Measurements from ENCODE around the gene MCM5. TPM values are rescaled to one million over a fixed set of nuclear protein-coding genes. Genes with fewer than 3 reads are reported as not detected.
"Not testable (repeated sequence)": the region's sequence is repeated elsewhere in the genome, so short reads cannot be mapped to it uniquely, and the experiment has no call there.

The MCM5 gene
- 11.9 TPM for total RNA-seq

GRCh38 chr22:35399678-35400500 lies at the start of gene MCM5:
TSS of gene MCM5 (plus strand) at chr22:35400140. CDS start at chr22:35400439, 299 bp downstream.
- peak; percentile 95 for DNase-seq

GRCh38 chr22:35350539-35351503 lies 49.1 kb upstream of the MCM5 start:
- peak; percentile 81 for DNase-seq

DNA sequence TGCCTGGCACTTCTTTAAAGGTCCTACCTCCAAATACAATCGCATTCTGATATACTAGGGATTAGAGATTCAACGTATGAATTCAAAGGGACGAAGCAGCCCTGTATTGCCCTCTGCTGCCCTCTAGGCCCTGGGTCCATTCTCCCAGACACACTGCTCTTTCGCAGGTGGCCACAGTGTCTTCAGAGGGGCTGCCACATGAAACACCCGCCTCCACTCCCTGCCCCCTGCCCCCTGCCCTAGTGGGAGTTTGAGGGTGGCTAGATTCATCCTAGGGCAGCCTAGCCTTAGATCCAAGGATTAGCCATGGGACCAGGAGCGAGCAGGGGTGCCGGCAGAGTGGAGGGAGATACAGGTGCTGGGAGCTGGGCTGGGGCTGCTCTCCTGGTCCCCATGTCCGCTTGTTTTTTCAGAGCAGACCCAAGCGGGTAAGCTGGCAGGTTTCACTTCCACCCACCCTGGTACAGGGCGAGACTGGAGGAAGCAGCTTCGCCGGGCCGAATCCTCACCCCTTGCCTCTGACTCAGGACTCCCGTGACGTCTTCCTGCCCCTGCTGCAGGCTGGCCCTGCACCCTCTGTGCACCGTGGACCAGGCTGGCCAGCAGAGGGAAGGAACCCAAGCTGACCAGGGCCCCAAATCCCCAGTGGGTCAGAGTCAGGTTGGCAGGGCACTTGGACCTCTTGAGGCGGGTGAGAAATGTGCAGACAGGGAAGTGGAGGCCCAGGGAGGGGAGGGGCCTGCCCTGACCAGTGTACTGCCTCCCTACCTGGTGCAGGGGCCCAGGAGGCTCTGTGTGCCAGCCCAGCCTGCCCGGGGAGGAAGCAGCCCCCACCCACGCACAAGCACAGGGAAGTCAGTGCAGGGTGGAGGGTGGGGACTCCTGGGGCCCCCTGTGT lies 47.5 kb upstream of the MCM5 start:
- no peak for DNase-seq

DNA sequence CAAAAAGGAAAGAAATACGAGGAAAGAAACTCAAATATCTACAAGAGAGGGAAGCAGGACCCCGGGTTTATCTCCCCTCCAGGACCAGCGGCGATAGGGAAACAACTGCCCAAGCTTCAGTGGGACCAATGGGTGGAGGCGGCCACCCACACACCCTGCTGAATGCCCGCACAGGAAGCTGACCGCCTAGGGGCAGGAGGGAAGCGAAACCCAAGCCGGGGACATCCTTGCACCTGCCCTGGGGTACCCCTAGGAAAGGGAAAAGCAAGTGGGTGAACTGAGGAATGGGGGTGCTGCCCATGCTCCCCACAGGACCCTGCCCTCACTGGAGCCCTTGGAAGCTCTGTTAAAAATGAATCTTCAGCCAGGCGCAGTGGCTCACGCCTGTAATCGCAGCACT lies 46.6 kb upstream of the MCM5 start:
- no peak for DNase-seq

GRCh38 chr22:35354068-35354467 lies 45.9 kb upstream of the MCM5 start:
- DNase-seq, result no peak

DNA sequence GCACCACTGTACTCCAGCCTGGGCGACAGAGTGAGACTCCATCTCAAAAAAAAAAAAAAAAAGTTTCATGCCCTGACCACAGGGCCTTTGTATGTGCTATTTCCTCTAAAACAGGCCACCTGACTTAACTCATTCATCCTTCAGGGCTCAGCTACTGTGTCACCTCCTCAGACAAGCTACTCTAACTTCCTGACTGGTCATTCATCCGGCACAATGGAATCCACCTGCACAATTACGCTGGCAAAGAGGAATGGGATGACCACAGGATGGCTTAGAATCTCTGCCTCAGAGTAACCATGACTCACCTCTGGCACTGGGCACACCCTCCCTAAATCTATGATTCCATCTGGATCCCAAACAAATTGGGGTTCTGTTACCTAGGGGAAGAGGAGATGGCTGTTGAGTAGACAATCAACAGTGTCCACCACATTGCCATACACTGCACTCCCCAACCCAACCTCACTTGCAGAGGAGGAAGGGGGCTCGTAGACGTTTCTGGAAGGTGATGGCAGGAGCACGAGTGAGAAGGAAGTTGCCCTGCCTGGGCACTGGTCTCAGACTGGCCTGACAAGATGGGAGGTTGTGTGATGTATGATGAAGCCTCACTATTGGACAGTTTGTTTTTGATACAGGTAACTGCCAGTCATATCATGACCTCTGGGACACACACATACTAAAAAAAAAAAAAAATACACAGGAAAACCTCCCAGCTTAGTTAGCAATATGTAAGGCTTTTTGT lies 41.9 kb upstream of the MCM5 start:
- no peak for DNase-seq

- no peak for DNase-seq
Measured at GRCh38 chr22:35359380-35360065, 40.4 kb upstream of the MCM5 start.

DNA sequence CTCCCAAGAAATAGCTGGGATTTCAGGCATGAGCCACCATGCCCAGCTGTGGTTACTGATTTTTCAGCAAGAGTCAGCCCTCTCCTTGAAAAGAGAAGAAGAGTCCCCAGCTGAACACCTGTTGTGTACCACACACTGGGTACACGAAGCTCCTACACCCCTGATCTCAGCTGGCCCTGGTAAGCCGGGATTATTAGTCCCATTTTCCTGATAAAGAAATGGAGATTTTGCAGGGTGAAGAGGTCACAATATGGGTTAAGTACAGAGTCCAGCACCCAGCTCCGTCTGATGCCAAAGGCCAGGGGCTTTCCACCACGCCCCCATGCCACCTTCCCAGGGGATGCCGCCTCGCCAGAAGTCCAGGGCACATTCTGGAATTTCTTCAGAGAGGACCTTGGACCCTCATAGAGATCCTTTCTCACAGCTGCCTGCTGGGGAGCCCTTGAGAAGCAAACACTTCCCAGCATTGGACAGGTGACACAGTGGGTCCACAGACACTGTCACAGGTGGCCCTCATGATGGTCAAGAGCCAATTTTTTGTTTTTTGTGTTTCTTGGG lies 38.9 kb upstream of the MCM5 start:
- DNase-seq, result no peak

DNA sequence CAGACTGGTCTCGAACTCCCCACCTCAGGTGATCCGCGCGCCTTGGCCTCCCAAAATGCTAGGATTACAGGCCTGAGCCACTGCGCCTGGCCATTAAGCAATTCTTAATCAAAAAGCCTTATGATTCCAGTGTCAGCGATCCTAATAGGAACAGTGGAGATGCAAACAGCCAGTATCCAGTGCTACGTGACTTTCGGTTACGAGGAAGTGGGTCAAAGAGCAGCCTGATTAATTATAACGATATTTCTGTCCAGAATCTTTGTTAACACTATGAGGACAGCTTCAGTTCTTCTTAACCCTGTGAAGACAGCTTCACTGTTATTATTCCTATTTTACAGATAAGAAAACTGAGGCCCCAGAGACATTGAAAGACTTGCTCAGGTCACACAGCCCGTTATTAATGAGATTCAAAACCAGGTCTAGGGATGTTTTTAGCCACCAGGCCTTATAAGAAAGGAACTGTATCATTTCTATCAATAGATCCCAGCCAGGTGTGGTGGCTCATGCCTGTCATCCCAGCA lies 36.3 kb upstream of the MCM5 start:
- DNase-seq, result no peak

DNA sequence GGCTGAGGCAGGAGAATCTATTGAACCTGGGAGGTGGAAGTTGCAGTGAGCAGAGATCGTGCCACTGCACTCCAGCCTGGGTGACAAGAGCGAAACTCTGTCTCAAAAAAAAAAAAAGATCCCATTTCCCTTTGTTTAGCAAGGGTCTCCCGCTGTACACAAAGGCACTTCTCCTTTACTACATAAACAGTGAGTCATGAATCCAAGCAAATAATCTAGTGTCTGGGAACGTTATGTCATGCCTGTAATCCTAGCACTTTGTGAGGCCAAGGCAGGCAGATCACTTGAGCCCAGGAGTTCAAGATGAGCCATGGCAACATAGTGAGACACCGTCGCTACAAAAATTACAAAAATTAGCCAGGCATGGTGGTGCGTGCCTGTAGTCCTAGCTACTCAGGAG lies 35.7 kb upstream of the MCM5 start:
- not testable (repeated sequence) for DNase-seq

- no peak for DNase-seq
Measured at GRCh38 chr22:35367331-35367886, 32.5 kb upstream of the MCM5 start.

DNA sequence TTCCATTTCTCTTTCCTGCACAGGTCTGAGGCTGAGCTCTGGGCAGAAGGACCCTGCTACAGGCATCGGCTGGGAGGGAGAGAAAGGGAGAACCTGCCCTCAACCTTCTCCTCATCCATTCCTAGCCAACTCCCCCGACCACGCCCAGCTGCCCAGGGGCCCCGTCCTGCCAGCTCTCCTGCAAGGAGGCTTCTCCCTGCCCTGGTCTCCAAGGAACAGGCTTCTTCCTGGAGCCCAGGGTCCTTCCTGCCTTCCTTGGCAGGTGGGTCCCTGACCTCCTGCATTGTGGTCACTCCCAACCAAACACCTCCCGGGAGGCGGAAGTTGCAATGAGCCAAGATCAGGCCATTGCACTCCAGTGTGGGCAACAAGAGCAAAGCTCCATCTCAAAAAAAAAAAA lies 31.6 kb upstream of the MCM5 start:
- DNase-seq, result no peak

DNA sequence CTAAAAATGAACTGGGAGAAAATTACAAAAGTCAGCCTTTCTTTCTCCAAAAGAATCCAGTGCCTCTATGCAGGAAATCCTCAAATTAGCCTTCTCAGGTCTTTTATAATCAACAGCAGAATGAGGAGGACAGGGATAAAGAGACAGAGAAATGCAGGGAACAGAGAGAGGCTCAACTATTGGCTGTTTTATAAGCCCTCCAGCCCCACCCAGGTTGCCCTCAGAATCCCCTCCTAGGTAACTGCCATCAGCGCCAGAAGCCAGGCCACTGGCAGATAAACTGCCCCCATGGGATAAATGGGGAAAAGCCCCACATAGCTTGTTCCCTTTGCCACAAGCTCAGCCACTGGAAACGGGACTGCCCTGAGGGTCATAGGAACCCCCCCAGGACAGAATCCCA lies 29.9 kb upstream of the MCM5 start:
- DNase-seq, result no peak

GRCh38 chr22:35373781-35374180 lies 26.2 kb upstream of the MCM5 start:
- DNase-seq, result no peak

- DNase-seq, result no peak
Measured at GRCh38 chr22:35375031-35375430, 24.9 kb upstream of the MCM5 start.

DNA sequence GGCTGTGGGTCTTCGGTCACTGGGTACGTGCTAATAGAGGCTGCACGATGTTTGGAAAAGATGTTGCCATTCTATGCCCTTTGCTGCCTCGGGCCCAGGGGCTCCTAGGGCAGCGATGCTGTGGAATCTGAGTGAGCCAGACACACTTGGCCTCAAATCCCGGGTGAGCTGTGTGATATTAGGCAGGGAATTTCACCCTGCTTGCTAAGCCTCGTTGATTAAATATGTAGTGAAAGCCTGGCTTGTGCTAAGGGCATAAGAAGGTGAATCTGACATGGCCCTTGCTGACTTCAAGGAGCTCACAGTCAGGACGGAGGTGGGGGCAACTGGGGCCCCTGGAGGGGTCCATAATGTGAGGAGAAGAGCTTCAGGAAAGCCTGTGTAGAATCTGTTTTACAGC lies 24.4 kb upstream of the MCM5 start:
- no peak for DNase-seq

GRCh38 chr22:35376728-35377472 lies 23.0 kb upstream of the MCM5 start:
- DNase-seq, result peak; percentile 55

- DNase-seq, result no peak
Measured at GRCh38 chr22:35377735-35378134, 22.2 kb upstream of the MCM5 start.

GRCh38 chr22:35378621-35379020 lies 21.3 kb upstream of the MCM5 start:
- DNase-seq, result no peak

Data from occipital lobe (tissue), 2 donors.